Dermis microvascular lymphatic vessel endothelial cell (primary cell): ENCODE measurements around the gene FAM184A. TPM values are rescaled to one million over a fixed set of nuclear protein-coding genes. Genes with fewer than 3 reads are reported as not detected.
A peak's percentile ranks its signal among the peaks of the same experiment; 100 is the strongest.
"Not testable (repeated sequence)": the region's sequence is repeated elsewhere in the genome, so short reads cannot be mapped to it uniquely, and the experiment has no call there.

Experiments
- DNase-seq, 2 donors: peaks; one replicate each; pipeline versions ENCODE4 v3.0.0 to v3.0.0-alpha.2; 2010; ENCODE audit warnings: low read depth in 2 of 2
- total RNA-seq: library from RNA; depleted of rRNA; stranded (reverse); fragments of >200 nt; gene quantifications from 2 replicates; pipeline ENCODE4 v1.2.1, GENCODE V29; 2014

Gene FAM184A
- total RNA-seq, 1 donor from 2014 or later: 0.13 TPM

DNA sequence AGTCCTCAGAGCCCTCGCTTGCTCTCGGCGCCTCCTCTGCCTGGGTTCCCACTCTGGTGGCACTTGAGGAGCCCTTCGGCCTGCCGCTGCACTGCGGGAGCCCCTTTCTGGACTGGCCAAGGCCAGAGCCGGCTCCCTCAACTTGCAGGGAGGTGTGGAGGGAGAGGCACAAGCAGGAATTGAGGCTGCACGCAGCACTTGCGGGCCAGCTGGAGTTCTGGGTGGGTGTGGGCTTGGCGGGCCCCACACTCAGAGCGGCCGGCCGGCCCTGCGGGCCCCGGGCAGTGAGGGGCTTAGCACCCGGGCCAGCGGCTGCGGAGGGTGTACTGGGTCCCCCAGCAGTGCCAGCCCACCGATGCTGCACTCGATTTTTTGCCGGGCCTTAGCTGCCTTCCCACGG is 63.3 kb downstream of the FAM184A start:
- not testable (repeated sequence) for DNase-seq

DNA sequence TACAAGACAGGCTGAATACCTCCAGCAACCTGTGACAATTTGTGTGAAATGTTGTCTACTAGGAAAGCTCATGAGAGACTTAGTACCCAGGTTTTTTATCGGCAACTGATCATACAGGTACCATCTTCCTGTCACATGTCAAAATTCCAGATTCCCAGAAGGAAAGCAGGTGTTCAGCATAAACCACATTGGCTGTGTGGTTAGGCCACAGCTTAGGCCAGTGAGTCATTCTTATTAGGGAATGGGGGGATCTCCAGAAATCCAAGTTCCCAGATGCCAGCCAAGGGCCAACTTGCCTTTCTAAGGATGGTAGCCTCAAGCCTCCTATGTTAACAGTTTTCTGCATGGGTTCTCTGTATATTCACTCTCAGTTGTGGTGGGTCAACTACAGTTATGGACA is 65.9 kb downstream of the FAM184A start:
- DNase-seq: no peak

DNA sequence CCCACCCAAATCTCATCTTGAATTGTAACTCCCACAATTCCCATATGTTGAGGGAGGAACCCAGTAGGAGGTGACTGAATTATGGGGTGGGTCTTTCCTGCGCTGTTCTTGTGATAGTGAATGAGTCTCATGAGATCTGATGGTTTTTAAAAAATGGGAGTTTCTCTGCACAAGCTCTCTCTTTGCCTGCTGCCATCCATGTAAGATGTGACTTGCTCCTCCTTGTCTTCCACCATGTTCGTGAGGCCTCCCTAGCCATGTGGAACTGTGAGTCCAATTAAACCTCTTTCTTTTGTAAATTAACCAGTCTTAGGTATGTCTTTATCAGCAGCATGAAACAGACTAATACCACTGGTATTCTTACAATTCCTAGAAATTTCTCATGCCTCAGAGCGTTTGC is 69.2 kb downstream of the FAM184A start:
- DNase-seq: not testable (repeated sequence)

DNA sequence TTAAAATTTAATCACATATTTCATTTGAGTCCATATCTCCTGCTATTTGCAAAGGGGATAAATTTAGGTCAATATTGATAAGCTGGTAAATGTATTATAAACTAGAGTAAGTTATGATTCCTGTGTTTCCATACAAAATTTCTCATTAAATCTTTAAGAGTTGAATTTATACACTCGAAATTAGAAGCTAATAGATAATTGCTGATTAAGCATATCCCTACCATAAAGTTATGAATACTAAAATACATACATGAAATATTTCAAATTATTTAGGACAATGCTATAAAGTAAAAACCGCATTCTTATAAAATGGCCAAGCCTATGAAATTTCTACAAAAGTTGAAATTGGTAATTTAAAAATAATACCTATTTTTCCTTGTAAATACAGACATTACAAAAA is 71.5 kb downstream of the FAM184A start:
- DNase-seq: no peak

DNA sequence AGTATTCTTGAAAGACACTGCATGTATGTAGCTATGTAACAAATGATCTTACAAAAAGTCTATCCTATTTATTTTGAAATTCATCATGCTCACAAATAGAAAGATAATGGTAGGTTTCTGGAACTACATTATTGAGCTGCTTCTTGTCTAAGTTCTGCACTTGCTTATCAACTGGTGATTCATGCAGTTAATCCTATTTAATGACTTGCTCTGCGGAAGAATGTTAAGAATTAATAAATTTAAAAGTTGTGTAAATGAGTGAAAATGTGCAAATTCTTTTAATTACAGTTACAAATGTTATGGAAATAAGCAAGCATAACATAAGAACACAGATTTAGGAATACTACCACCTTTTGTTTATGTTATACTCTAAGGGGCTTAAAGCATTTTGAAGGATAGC is 76.4 kb downstream of the FAM184A start:
- no peak for DNase-seq

DNA sequence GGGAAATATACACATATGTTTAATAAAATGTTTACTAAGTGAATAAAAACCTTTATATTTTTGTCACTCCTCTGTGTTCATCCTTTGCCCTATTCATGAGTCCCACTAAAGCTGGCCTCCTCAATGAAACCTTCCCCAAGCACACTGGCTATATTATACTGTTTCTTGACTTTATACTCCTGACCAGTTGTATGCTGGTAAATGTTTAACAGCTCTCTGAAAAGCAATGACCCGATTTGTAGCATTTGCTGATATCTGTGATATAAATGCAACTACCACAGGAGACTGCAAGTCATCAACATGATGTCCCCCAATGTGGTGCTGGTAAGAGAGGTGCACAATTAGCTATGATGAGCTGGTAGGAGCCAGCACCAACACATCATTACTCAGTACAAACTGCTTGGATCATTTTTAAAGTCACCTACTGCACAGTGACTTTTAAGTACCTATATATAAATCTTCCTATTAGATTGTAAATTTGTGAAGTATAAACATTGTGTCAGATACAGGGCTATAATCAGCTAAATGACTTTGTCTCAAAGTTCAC is 78.9 kb downstream of the FAM184A start:
- DNase-seq: no peak

DNA sequence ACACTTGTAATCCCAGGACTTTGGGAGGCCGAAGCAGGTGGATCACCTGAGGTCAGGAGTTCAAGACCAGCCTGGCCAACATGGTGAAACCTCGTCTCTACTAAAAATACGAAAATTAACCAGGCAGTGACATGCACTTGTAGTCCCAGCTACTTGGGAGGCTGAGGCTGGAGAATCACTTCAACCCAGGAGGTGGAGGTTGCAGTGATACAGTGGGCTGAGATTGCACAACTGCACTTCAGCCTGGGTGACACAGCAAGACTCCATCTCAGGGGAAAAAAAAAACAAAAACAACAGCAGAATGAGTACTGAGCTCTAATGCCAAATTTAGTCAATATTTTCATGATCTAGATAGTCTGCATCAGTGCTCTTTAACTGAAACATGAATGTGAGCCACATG is 81.0 kb downstream of the FAM184A start:
- DNase-seq: not testable (repeated sequence)

DNA sequence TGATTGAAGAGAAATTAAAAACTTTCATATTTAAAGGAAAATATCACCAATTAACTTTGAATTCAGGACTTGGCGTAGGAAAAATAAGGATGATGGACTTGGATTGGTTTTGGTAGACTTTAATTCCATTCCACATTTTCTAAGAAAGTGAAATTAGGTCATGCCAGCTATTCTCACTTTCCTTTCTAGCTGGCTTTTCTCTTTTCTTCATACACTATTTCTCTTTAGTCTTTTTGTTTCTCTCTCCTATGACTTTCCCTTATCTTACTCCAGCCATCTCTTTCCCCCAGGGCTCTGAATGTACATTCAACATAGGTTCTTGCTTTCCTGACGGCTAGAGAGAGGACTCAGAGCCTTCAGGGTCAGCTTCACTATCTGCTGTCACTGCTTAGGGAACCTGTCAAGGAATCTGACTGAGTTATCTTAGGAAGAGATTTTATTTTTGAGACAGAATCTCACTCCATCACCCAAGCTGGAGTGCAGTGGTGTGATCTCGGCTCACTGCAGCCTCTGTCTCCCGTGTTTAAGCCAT is 82.1 kb downstream of the FAM184A start:
- no peak for DNase-seq

DNA sequence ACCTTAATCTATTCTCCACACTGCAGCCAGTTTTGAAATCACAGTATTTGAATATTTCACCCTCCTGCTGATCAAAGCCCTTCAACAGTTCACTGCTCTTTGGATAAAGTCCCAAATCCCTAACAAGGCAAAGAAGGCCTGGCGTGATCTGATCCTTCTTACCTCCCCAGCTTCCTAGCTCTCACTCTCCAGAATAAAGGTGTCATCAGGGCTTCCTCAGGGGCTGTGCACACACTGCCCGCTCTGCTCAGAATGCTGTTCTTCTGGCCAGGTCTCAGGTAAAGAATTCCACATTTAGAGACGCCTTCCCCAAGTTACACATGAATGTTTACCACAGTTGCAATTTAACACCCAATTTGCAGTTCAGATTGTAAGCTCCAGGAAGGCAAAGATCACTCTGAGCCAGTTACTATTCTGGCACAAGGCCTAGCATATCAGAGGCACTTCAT is 84.6 kb downstream of the FAM184A start:
- DNase-seq: no peak

DNA sequence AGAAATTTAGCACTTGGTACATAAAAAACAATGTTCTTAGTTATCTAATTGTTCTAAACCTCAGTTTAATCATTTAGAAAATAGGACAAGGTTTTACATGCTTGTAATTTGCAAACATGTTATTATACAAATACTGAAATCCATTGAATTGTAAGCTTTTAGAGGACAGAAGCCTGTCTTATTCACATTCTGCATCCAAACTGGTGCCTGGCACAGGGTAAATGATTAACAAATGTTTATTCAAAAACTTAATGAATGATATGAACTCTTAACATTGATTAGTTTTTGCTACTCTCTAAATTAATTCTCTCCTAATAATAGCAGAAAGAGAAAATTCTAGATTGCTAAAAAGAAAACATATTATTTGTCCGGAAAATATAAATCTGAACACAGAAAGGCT is 85.1 kb downstream of the FAM184A start:
- no peak for DNase-seq

DNA sequence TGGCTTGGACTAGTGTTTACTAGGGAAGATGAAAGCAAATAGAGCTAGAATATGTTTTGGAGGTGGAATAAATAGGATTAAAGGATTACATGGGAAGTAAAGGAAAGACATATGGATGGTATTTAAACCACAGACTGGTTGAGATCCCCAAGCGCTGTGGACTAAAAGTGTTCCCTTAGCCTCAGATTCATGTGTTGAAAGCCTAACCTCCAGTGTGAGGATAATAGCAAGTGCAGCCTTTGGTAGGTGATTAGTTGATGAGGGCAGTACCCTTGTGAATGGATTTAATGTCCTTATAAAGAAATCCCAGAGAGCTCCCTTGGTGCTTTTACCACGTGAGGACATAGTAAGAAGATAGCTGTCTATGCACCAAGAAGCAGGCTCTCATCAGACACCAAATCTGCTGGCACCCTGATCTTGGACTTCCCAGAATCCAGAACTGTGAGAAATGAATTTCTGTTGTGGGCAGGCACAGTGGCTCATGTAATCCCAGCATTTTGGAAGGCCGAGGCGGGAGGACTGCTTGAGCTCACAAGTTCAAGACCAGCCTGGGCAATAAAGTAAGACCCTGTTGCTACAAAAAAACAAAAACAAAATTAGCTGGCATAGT is 86.2 kb downstream of the FAM184A start:
- no peak for DNase-seq

DNA sequence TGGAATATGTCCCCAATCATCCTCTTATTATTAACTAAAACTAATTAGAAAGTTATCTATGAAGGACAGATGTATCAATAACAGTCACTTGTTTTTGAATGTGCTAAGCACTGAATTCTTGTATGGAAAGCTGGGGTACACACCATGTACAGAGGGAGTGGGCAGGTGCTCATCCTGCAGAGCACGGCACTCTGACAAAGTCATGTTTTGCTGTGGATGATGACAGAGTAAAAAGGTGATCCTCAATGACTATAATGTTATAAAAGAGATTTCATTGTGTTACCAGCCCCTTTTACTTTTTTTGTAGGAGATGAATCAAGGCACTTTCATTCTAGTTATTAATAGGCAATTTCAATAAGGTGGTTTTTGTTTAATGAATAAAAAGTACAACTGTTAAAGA is 92.2 kb downstream of the FAM184A start:
- no peak for DNase-seq

DNA sequence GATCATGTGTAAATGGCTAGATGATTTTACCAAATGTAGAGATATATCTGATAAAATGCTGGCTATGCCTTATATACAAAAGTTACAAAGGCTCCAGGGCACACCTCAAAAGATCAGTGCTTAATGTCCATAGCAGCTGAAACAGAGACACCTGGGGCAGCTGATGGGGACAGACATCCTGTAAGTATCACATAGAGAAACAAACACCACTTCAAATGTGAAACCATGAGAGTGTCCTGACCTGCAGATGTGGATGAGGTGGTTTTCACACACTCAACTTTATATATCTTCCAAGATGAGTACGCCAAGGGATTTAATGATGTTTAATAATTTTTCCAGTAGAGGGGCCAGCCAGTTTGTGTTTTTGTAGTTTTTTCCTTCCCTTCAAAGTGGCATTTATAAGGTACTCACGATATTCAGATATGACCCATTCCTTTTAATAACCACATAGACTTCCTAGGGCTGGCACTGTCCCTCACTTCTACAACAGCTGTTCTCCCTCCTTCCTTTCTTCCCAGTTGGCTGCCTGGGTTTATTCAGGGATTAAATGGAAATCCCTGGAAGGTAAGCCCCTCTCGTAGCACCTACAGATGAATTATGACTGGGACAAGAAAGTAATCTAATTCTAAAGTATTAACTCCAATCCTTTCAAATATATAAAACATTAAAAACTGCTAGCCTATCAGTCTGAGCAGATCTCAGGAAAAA is 93.2 kb downstream of the FAM184A start:
- DNase-seq: no peak

DNA sequence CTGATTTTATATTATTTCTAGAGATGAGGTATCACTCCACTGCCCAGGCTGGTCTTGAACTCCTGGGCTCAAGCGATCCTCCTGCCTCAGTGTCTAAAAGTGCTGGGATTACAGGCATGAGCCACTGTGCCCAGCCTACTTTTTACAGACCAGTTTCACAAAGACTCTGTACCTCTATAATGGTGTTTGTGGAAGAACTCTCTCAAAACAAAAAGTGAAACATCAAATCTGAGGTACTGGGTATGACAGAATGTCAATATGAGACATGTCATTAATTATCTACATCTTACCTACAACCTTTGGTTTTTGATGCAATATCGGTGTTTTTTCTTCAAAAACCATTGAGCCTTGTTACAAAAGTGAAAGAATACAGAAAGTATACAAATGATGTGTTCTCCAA is 94.1 kb downstream of the FAM184A start:
- no peak for DNase-seq

DNA sequence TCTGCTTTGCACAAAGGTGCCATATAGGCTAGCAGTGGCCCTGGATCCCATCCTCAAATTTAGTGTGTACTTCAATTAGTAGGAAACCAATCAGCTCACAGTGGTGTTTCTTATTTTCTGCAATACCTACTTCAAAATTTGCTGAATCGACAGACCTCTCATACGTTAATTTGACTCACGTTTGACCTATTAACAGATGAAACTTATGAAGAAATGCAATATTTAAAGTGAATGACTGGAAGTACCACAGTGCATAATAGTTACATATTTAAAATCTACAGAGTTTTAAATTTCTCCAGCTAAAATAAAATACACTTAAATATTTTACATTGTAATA is 95.9 kb downstream of the FAM184A start:
- no peak for DNase-seq

DNA sequence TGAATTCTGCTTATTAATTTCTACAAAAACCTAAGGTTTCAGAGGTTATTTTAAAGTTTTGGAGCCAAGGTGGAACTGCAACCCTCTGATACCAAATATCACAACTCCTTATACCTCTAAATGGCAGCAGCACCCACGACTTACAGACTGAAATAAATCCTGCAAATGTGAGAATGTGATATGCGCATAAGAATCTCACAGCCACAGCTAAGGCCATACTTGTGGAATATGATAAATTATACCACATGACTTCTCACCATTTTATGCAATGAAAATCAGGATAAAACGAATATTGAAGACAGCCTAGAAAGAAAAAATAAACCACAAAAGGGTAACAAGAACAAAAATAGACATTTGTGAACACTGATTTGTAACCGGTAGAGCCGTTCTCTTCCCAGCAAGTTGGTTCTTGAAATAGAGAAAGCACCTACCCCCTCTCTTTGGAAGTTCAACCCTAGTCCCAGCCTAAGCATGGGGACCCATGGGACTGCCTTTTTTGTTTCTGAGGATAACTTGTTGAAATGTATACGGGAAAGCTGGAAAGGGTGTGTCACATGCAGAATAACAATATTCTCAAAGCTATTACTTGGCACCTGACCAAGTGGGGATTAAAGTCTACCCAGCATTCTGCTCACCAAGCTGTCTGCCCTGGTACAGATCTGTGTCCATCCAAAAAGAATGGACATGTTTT is 96.4 kb downstream of the FAM184A start:
- no peak for DNase-seq

DNA sequence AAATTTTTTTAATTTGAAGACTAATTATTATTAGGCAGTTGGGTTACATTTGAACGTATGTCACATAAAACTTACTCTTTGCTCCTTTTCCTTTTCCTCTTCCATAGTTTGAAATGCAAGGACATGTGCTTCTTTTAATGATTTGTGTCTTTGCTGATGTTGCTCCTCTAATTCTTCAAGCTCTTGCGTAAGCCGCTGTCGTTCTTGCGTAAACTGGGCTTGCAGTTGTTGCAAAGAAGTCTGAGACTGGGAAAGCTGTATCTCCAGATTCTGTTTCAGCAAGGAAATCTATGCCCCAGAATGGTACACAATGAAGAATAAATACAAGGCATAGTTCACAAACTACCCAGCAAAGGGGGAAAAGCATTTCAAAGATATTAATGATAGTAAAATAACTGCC is 98.4 kb downstream of the FAM184A start:
- no peak for DNase-seq

DNA sequence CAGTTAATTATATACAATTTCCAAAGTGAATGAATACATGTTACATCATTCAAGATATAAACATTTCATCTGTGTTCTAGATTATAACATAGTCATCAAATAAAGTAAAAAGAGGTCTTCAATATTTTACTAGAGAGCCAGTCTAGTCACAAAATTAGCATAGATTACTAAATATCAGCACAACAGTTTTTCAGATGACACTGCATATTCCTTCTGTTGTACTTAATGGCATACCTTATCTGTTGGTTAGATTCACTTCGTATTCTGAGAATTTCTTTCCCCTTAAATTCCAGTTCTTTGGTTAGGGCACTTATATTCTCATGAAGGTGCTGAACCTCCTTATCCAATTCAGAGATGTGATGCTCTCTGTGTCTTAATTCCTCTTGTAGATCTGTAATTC is 103.7 kb downstream of the FAM184A start:
- DNase-seq: no peak

DNA sequence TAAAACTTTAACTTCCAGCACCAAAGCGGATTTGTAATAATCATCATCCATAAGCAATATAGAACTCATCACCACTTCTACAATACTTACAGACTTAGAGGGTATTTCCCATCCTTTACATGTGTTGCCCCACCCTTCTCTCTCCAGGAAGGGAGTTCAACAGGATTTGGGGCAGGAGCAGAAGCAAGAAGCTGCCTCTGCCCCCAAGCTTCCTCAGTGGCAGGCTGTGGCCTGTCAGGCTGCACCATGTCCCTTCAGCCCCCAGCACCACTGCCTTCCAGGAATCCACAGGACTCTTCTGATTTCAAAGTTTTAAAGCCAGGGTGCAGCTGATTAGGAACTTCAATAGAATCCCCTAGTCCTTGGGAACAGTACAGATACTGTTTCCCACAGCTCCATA is 106.8 kb downstream of the FAM184A start:
- DNase-seq: no peak

DNA sequence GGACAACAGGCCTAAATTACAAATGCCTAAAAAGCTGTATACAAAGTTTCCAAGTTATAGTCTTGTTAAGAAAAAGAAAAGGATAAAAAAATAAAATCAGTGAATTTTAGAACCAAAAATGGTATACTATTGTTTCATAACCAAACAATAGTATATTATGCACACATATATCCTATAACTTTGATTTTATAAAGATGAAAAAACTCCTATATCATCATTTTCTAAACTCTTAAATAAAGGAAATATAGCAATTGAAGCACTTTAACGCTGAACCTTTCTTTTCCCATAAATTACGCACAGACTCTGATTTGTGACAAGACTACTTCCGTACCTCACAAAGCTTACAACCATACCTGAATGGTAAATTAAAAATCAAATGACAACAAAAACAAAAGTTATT is 107.6 kb downstream of the FAM184A start:
- DNase-seq: no peak

DNA sequence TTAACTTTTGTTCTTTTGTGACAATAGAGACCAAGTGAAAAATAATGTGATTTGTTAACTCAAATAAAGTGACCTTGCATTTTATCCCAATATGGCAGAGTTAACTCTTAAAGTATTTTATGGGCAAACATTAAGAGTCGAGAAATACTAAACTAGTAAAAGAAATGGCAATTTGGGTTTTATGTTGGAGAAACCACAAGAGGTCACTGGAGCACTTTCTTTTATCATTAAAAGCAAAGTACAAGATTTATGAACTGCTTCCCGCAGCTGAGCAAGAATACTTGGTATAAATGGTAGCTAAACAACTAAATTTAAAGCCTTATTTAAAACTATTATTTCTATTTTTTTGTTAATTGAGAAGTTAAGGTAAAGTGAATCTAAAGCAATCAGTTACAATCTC is 110.0 kb downstream of the FAM184A start:
- peak; percentile 9 to 30 for DNase-seq

DNA sequence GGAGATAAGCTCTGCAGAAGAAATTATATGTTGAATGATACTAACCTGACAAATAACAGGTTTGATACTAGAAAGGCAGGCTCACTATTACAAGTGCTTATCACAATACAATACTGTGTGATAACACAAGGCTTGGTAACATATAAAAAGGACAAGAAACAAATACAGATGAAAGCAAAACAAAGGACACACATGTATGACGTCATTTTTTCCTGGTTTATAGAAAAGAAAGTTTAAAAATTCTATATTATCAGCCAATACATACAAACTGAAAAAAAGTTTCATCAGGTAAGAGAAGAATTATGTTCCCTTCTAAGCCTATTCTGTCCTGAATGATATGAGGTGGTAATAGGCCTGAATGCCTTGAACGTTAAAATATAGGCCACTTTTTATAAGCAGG is 111.2 kb downstream of the FAM184A start:
- no peak for DNase-seq
